SK-N-SH (cell line): ENCODE measurements around the gene RNLS. TPM values are rescaled to one million over a fixed set of nuclear protein-coding genes. Genes with fewer than 3 reads are reported as not detected.

Experiments used
- CTCF ChIA-PET: fragments of 300-600, 350-600 bp; formaldehyde crosslinking; extraction: SDS; loops from one replicate; lab custom pipeline; 2021; lab: Yijun Ruan, JAX
- POLR2A ChIA-PET: fragments of 350-600 bp; sonication (Branson Sonifier 250); formaldehyde crosslinking; extraction: SDS; loops from one replicate; lab custom pipeline; 2020; ENCODE audit warnings: antibody characterized with exemption, inconsistent platforms; lab: Yijun Ruan, JAX
- DNase-seq: peaks from one replicate; pipeline ENCODE4 v3.0.0; 2012
- H2AFZ ChIP-seq: fragments of 200-600 bp; sonication (generic); 2 replicates; pipeline ENCODE4 v1.8.1; 2016; ENCODE audit warnings: antibody characterized with exemption, mild to moderate bottlenecking, low read depth
- H3F3A ChIP-seq: fragments of 200-600 bp; sonication (generic); replicated peaks from 2 replicates; pipeline ENCODE3; 2016; ENCODE audit warnings: antibody characterized with exemption, mild to moderate bottlenecking; ENCODE audit not compliant: insufficient read depth
- H3K27ac ChIP-seq, 2 experiments: fragments of 200-500 bp in 1 of 2; fragments of 200-600 bp in 1 of 2; sonication (Bioruptor generic) in 1 of 2; sonication (generic), shearing (Covaris generic) in 1 of 2; 2 replicates each; pipeline versions ENCODE4 v1.5.1 to v1.6.1; 2014 to 2016; ENCODE audit warnings: low read depth in 2 of 2, inconsistent platforms in 1 of 2, low read length in 1 of 2, mild to moderate bottlenecking in 1 of 2, mixed read lengths in 1 of 2
- H3K27me3 ChIP-seq: fragments of 200-600 bp; sonication (generic), shearing (Covaris generic); 2 replicates; pipeline ENCODE4 v1.6.1; 2016; ENCODE audit warnings: mixed run types; ENCODE audit not compliant: insufficient read depth
- H3K36me3 ChIP-seq, 2 experiments: fragments of 200-500 bp in 1 of 2; fragments of 200-600 bp in 1 of 2; sonication (Bioruptor generic) in 1 of 2; sonication (generic) in 1 of 2; replicated peaks in 1 of 2; 2 replicates each; pipeline versions ENCODE3 to v1.5.1; 2014 to 2016; ENCODE audit warnings: low read length in 1 of 2, mild to moderate bottlenecking in 1 of 2; ENCODE audit not compliant: insufficient read depth in 2 of 2, control insufficient read depth in 1 of 2
- H3K4me1 ChIP-seq, 2 experiments: fragments of 200-500 bp in 1 of 2; fragments of 200-600 bp in 1 of 2; sonication (Bioruptor generic) in 1 of 2; sonication (generic), shearing (Covaris generic) in 1 of 2; 2 replicates each; pipeline versions ENCODE4 v1.5.1 to v1.6.1; 2014 to 2016; ENCODE audit warnings: low read depth in 1 of 2, low read length in 1 of 2, mixed run types in 1 of 2; ENCODE audit not compliant: insufficient read depth in 2 of 2, control insufficient read depth in 1 of 2
- H3K4me2 ChIP-seq: fragments of 200-600 bp; sonication (generic), shearing (Covaris generic); 2 replicates; pipeline ENCODE4 v1.6.1; 2017; ENCODE audit warnings: mixed run types
- H3K4me3 ChIP-seq, 2 experiments: fragments of 200-500 bp in 1 of 2; fragments of 200-600 bp in 1 of 2; sonication (Bioruptor generic) in 1 of 2; sonication (generic), shearing (Covaris generic) in 1 of 2; 2 replicates each; pipeline versions ENCODE4 v1.5.1 to v1.8.1; 2014 to 2016; ENCODE audit warnings: low read depth in 2 of 2, inconsistent platforms in 1 of 2, low read length in 1 of 2, mild to moderate bottlenecking in 1 of 2, mixed read lengths in 1 of 2, moderate library complexity in 1 of 2
- H3K79me2 ChIP-seq: fragments of 200-600 bp; sonication (generic); 2 replicates; pipeline ENCODE4 v1.8.1; 2017; ENCODE audit warnings: mild to moderate bottlenecking; ENCODE audit not compliant: insufficient read depth
- H3K9ac ChIP-seq: fragments of 200-600 bp; sonication (generic); 2 replicates; pipeline ENCODE4 v1.6.1; 2017; ENCODE audit warnings: mixed run types
- H3K9me2 ChIP-seq: fragments of 200-600 bp; sonication (generic); 2 replicates; pipeline ENCODE4 v1.6.1; 2017; ENCODE audit warnings: mixed run types
- H3K9me3 ChIP-seq: fragments of 200-600 bp; sonication (generic); 2 replicates; pipeline ENCODE4 v1.6.1; 2017; ENCODE audit warnings: mixed run types, mild to moderate bottlenecking, moderate library complexity
- H4K20me1 ChIP-seq: fragments of 200-600 bp; sonication (generic); 2 replicates; pipeline ENCODE4 v1.6.1; 2017; ENCODE audit warnings: mild to moderate bottlenecking, mixed run types; ENCODE audit not compliant: insufficient read depth
- CHD2 ChIP-seq: fragments of 150-350 bp; IDR thresholded peaks from 2 replicates; pipeline ENCODE4 v1.6.1; 2018; ENCODE audit warnings: low read length; ENCODE audit not compliant: partially characterized antibody
- ELF1 ChIP-seq: IDR thresholded peaks from 2 replicates; pipeline ENCODE4 v1.4.0; 2012
- EP300 ChIP-seq, 2 experiments: IDR thresholded peaks; 2 replicates each; pipeline versions ENCODE4 v1.4.0 to v1.6.1; 2012; ENCODE audit warnings: borderline replicate concordance in 1 of 2, low read depth in 1 of 2, low read length in 1 of 2
- FOXJ3 ChIP-seq: sonication (generic); formaldehyde crosslinking; IDR thresholded peaks from 2 replicates; pipeline ENCODE4 v1.5.1; 2020; ENCODE audit warnings: mild to moderate bottlenecking, missing genetic modification reagents
- GABPA ChIP-seq: IDR thresholded peaks from 2 replicates; pipeline ENCODE4 v1.4.0; 2012; ENCODE audit warnings: low read depth, mild to moderate bottlenecking
- GATA2 ChIP-seq: sonication (generic); formaldehyde crosslinking; IDR thresholded peaks from 2 replicates; pipeline ENCODE4 v1.5.0; 2020; ENCODE audit warnings: mild to moderate bottlenecking, missing genetic modification reagents
- MEF2A ChIP-seq: IDR thresholded peaks from 2 replicates; pipeline ENCODE4 v1.4.0; 2012; ENCODE audit warnings: low read depth, borderline replicate concordance
- MXI1 ChIP-seq: IDR thresholded peaks from 2 replicates; pipeline ENCODE4 v1.6.1; 2012; ENCODE audit warnings: mild to moderate bottlenecking, low read depth, low read length, improper control_type of control experiment
- NFIC ChIP-seq: IDR thresholded peaks from 2 replicates; pipeline ENCODE4 v1.4.0; 2012; ENCODE audit warnings: borderline replicate concordance
- NRF1 ChIP-seq: IDR thresholded peaks from 2 replicates; pipeline ENCODE4 v1.6.1; 2012; ENCODE audit warnings: low read depth, mild to moderate bottlenecking, low read length
- RCOR1 ChIP-seq: fragments of 150-350 bp; IDR thresholded peaks from 2 replicates; pipeline ENCODE4 v1.6.1; 2017; ENCODE audit warnings: antibody characterized with exemption, low read length
- RFX5 ChIP-seq: IDR thresholded peaks from 2 replicates; pipeline ENCODE4 v1.6.1; 2012; ENCODE audit warnings: mild to moderate bottlenecking, improper control_type of control experiment, low read length
- RXRA ChIP-seq: IDR thresholded peaks from 2 replicates; pipeline ENCODE4 v1.4.0; 2012; ENCODE audit warnings: low read depth, mild to moderate bottlenecking, borderline replicate concordance
- SIN3A ChIP-seq: IDR thresholded peaks from 2 replicates; pipeline ENCODE4 v1.6.1; 2012; ENCODE audit warnings: low read depth, mild to moderate bottlenecking, low read length, moderate library complexity, borderline replicate concordance
- SMC3 ChIP-seq: IDR thresholded peaks from 2 replicates; pipeline ENCODE4 v1.6.1; 2012; ENCODE audit warnings: low read depth, low read length, improper control_type of control experiment
- TCF12 ChIP-seq: IDR thresholded peaks from 2 replicates; pipeline ENCODE4 v1.4.0; 2012
- TEAD4 ChIP-seq: IDR thresholded peaks from 2 replicates; pipeline ENCODE4 v1.4.0; 2012; ENCODE audit warnings: mild to moderate bottlenecking, borderline replicate concordance; ENCODE audit not compliant: insufficient read depth
- WGBS: methylation state at CpG from one replicate; pipeline ENCODE4 v1.1.6; 2017; ENCODE audit warnings: low lambda C conversion rate; 5-methylcytosine and 5-hydroxymethylcytosine counted together
- polyA plus RNA-seq, 3 experiments: library from polyadenylated mRNA; depleted of rRNA; stranded (reverse); fragments of >200 nt; gene quantifications; 2 replicates each; pipeline ENCODE4 v1.2.3, GENCODE V29; 2012
- TF ChIP-seq, protein P1 (sequence below): IDR thresholded peaks from 2 replicates; pipeline ENCODE4; 2012
- TF ChIP-seq, protein P2 (sequence below): fragments of 150-350 bp; IDR thresholded peaks from 2 replicates; pipeline ENCODE4 v1.6.1; 2017; ENCODE audit warnings: antibody characterized with exemption, low read length, low read depth, borderline replicate concordance
- TF ChIP-seq, protein P3 (sequence below): IDR thresholded peaks from 2 replicates; pipeline ENCODE4 v1.4.0; 2012; ENCODE audit warnings: low read depth, borderline replicate concordance
- TF ChIP-seq, protein P4 (sequence below): fragments of 150-350 bp; IDR thresholded peaks from 2 replicates; pipeline ENCODE4 v1.6.1; 2016; ENCODE audit warnings: mild to moderate bottlenecking, low read depth, low read length

The RNLS gene
- polyA plus RNA-seq, 1 of the 3 experiments (the other 2 are of a cell fraction): not detected

DNA sequence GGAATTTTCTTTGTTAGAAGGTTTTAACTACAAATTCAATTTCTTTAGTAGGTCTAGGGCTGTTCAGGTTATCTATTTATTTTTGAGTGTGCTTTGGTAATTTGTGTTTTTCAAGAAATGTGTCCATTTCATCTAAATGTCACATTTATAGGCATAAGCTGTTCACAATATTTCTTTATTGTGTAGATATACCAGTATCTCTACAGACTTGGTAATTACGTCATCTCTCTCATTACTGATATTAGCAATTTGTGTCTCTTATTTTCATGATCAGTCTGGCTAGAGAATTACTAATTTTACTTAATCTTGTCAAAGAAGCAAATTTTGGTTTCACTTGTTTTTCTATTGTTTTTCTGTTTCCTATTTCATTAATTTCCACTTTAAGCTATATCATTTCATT is 152.0 kb downstream of the RNLS start:
- ChIA-PET CTCF (no interaction called here), POLR2A (no interaction called here)
- Histone ChIP-seq H3K9me2 (no peaks in the 10 kb centered on the region), H3K4me3 (no peak overlapping the region), H3K9me3 (no peaks in the 10 kb centered on the region), H3F3A (no peaks in the 10 kb centered on the region), H2AFZ (no peak overlapping the region), H3K9ac (no peak overlapping the region), H3K4me2 (no peak overlapping the region), H3K4me1 (no peaks in the 10 kb centered on the region), H4K20me1 (no peaks in the 10 kb centered on the region), H3K27ac (no peak overlapping the region), H3K79me2 (no peaks in the 10 kb centered on the region), H3K27me3 (no peaks in the 10 kb centered on the region), H3K36me3 (no peaks in the 10 kb centered on the region)
- no peak for TF ChIP-seq RFX5
- TF ChIP-seq SIN3A: no peak
- no peak for TF ChIP-seq ELF1
- no peak for TF ChIP-seq FOXJ3 (CRISPR knock-in tag)
- TF ChIP-seq MXI1: no peak
- TF ChIP-seq TCF12: no peak
- TF ChIP-seq GATA2 (CRISPR knock-in tag): no peak
- TF ChIP-seq RXRA: no peak
- TF ChIP-seq NFIC: no peak
- WGBS: 83% methylated on average over 1 of the region's 1 CpG
- DNase-seq: no peak

DNA sequence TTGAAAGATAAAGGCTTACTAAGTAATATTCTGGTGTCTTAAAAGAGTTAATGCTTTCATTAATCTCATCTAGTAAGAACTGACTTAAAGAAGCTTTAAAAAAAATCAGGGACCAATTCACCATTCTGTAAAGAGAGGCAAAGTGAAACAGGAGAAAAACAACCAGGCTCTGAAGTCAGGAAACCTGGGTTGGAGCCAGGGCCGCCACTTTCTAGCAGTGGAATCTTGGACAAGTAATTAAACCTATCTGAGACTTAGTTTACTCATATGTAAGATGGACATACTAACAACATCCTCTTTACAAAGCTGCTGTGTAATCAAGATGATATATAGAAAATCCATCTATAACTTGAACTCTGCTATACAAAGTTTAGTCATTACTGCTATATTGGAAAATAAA is 154.1 kb downstream of the RNLS start:
- H3K27me3 ChIP-seq: no peaks in the 10 kb centered on the region
- no peak overlapping the region for H3K4me3 ChIP-seq
- H2AFZ ChIP-seq: no peak overlapping the region
- H3K9me3 ChIP-seq: no peaks in the 10 kb centered on the region
- H3K79me2 ChIP-seq: no peaks in the 10 kb centered on the region
- POLR2A ChIA-PET: no interaction called here
- no peaks in the 10 kb centered on the region for H3K9me2 ChIP-seq
- no peaks in the 10 kb centered on the region for H3F3A ChIP-seq
- H4K20me1 ChIP-seq: no peaks in the 10 kb centered on the region
- TF ChIP-seq RXRA (no peak), SIN3A (no peak), CHD2 (no peak), NRF1 (no peak), TEAD4 (no peak), EP300 (IDR thresholded peaks at IDR 0.05; ENCODE audit: borderline replicate concordance in 1 of 2, low read depth in 1 of 2, low read length in 1 of 2) (no peak), MEF2A (no peak), ELF1 (no peak), RCOR1 (no peak), SMC3 (no peak), GABPA (no peak)
- TF ChIP-seq, protein P1, sequence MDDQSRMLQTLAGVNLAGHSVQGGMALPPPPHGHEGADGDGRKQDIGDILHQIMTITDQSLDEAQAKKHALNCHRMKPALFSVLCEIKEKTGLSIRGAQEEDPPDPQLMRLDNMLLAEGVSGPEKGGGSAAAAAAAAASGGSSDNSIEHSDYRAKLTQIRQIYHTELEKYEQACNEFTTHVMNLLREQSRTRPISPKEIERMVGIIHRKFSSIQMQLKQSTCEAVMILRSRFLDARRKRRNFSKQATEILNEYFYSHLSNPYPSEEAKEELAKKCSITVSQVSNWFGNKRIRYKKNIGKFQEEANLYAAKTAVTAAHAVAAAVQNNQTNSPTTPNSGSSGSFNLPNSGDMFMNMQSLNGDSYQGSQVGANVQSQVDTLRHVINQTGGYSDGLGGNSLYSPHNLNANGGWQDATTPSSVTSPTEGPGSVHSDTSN: no peak
- TF ChIP-seq, protein P2, sequence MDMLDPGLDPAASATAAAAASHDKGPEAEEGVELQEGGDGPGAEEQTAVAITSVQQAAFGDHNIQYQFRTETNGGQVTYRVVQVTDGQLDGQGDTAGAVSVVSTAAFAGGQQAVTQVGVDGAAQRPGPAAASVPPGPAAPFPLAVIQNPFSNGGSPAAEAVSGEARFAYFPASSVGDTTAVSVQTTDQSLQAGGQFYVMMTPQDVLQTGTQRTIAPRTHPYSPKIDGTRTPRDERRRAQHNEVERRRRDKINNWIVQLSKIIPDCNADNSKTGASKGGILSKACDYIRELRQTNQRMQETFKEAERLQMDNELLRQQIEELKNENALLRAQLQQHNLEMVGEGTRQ: no peak
- TF ChIP-seq, protein P3, sequence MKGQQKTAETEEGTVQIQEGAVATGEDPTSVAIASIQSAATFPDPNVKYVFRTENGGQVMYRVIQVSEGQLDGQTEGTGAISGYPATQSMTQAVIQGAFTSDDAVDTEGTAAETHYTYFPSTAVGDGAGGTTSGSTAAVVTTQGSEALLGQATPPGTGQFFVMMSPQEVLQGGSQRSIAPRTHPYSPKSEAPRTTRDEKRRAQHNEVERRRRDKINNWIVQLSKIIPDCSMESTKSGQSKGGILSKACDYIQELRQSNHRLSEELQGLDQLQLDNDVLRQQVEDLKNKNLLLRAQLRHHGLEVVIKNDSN: no peak
- TF ChIP-seq, protein P4, sequence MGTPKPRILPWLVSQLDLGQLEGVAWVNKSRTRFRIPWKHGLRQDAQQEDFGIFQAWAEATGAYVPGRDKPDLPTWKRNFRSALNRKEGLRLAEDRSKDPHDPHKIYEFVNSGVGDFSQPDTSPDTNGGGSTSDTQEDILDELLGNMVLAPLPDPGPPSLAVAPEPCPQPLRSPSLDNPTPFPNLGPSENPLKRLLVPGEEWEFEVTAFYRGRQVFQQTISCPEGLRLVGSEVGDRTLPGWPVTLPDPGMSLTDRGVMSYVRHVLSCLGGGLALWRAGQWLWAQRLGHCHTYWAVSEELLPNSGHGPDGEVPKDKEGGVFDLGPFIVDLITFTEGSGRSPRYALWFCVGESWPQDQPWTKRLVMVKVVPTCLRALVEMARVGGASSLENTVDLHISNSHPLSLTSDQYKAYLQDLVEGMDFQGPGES: no peak
- TF ChIP-seq, all 33 proteins: peak for 0
- no peak for DNase-seq
- H3K9ac ChIP-seq: no peak overlapping the region
- no peak overlapping the region for H3K27ac ChIP-seq
- CTCF ChIA-PET: no interaction called here
- WGBS: 65% methylated on average over 1 of the region's 1 CpG
- H3K36me3 ChIP-seq: no peaks in the 10 kb centered on the region
- no peaks in the 10 kb centered on the region for H3K4me1 ChIP-seq
- no peak overlapping the region for H3K4me2 ChIP-seq
